ENCODE results near the gene PDLIM5.

The PDLIM5 gene

GRCh38 chr4:94459462-94460161, 7.9 kb downstream of the PDLIM5 start:
- Histone ChIP-seq H3K4me2 (ENCODE audit: low read length) (no peak overlapping the region), H3K9me2 (replicated peaks; ENCODE audit: control insufficient read depth, low read length) (no peaks in the 10 kb centered on the region), H3K4me3 (ENCODE audit: low read length) (no peak overlapping the region), H3F3A (ENCODE audit: control insufficient read depth, insufficient read depth) (no peaks in the 10 kb centered on the region), H3K4me1 (ENCODE audit: control insufficient read depth, low read length) (peaks cover 4% of the 10 kb centered on the region; the same call in 1 of the 2 replicates), H3K27ac (ENCODE audit: low read depth, low read length) (no peak overlapping the region), H3K79me2 (ENCODE audit: control insufficient read depth, low read length) (no peaks in the 10 kb centered on the region), H3K27me3 (ENCODE audit: control insufficient read depth, low read length) (no peaks in the 10 kb centered on the region), H3K36me3 (ENCODE audit: control insufficient read depth, low read length) (0 out of 2 replicates have a peak, but pooled peaks cover 3% of the 10 kb centered on the region), H3K9me3 (ENCODE audit: control insufficient read depth, insufficient read depth, low read length) (no peaks in the 10 kb centered on the region), H4K20me1 (ENCODE audit: control insufficient read depth, insufficient read depth, low read depth, low read length) (no peaks in the 10 kb centered on the region)
- no peak for TF ChIP-seq EZH2phosphoT487 (IDR thresholded peaks at IDR 0.05; ENCODE audit: borderline replicate concordance, low read length)

DNA sequence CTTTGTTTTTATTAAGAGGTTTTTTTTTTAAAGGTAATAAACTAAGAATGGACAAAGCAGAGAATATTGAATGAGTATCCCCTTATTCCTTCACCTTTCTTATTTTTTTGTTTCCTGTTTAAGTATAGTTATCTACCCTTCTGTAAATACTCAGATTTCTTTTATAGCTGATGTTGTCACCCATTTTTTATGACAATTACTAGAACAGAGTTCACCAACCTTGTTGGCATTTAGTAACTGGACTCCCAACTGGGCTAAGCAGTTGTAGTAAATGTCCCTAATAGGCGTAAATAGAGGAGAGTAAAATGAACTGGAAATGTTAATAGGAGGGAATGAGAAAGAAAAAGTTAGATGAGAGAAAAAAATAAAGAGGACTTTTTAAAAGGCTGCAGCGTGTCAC, 9.8 kb downstream of the PDLIM5 start:
- Histone ChIP-seq H3K27me3 (ENCODE audit: control insufficient read depth, low read length) (no peaks in the 10 kb centered on the region), H3K27ac (ENCODE audit: low read depth, low read length) (no peak overlapping the region), H3K9me3 (ENCODE audit: control insufficient read depth, insufficient read depth, low read length) (no peaks in the 10 kb centered on the region), H3F3A (ENCODE audit: control insufficient read depth, insufficient read depth) (no peaks in the 10 kb centered on the region), H3K4me3 (ENCODE audit: low read length) (no peak overlapping the region), H3K4me1 (ENCODE audit: control insufficient read depth, low read length) (peaks cover 4% of the 10 kb centered on the region; the same call in 1 of the 2 replicates), H3K9me2 (replicated peaks; ENCODE audit: control insufficient read depth, low read length) (no peaks in the 10 kb centered on the region), H4K20me1 (ENCODE audit: control insufficient read depth, insufficient read depth, low read depth, low read length) (no peaks in the 10 kb centered on the region), H3K36me3 (ENCODE audit: control insufficient read depth, low read length) (no peaks in the 10 kb centered on the region), H3K79me2 (ENCODE audit: control insufficient read depth, low read length) (no peaks in the 10 kb centered on the region), H3K4me2 (ENCODE audit: low read length) (no peak overlapping the region)
- TF ChIP-seq CTCF (IDR thresholded peaks at IDR 0.05; ENCODE audit: low read depth, low read length, poor library complexity, severe bottlenecking) (no peak), EZH2phosphoT487 (IDR thresholded peaks at IDR 0.05; ENCODE audit: borderline replicate concordance, low read length) (no peak)

DNA sequence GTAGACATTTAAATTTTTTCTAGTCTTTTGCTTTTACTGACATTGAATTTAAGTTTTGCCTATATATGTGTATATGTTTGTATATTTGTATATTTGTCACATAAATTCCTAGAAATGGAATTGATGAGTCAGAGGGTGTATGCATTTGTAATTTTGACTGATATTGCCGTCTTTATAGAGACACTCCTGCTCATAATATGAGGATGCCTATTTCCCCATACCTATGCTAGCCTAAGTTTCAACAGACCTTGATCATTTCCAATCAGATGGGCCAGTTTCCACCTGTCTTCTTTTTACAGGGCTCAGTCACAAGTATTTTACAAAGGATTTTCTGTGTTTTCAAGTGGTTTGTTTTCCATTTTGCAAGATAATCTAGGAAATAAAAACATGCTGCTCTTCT, 10.8 kb downstream of the PDLIM5 start:
- Histone ChIP-seq H3K4me1 (ENCODE audit: control insufficient read depth, low read length) (peaks cover 3% of the 10 kb centered on the region; the same call in 1 of the 2 replicates), H3K9me2 (replicated peaks; ENCODE audit: control insufficient read depth, low read length) (no peaks in the 10 kb centered on the region), H3K4me2 (ENCODE audit: low read length) (no peak overlapping the region), H4K20me1 (ENCODE audit: control insufficient read depth, insufficient read depth, low read depth, low read length) (no peaks in the 10 kb centered on the region), H3K4me3 (ENCODE audit: low read length) (no peak overlapping the region), H3K36me3 (ENCODE audit: control insufficient read depth, low read length) (no peaks in the 10 kb centered on the region), H3K9me3 (ENCODE audit: control insufficient read depth, insufficient read depth, low read length) (no peaks in the 10 kb centered on the region), H3F3A (ENCODE audit: control insufficient read depth, insufficient read depth) (no peaks in the 10 kb centered on the region), H3K27me3 (ENCODE audit: control insufficient read depth, low read length) (no peaks in the 10 kb centered on the region), H3K79me2 (ENCODE audit: control insufficient read depth, low read length) (no peaks in the 10 kb centered on the region), H3K27ac (ENCODE audit: low read depth, low read length) (no peak overlapping the region)
- no peak for TF ChIP-seq CTCF (IDR thresholded peaks at IDR 0.05; ENCODE audit: low read depth, low read length, poor library complexity, severe bottlenecking)
- no peak for TF ChIP-seq EZH2phosphoT487 (IDR thresholded peaks at IDR 0.05; ENCODE audit: borderline replicate concordance, low read length)

DNA sequence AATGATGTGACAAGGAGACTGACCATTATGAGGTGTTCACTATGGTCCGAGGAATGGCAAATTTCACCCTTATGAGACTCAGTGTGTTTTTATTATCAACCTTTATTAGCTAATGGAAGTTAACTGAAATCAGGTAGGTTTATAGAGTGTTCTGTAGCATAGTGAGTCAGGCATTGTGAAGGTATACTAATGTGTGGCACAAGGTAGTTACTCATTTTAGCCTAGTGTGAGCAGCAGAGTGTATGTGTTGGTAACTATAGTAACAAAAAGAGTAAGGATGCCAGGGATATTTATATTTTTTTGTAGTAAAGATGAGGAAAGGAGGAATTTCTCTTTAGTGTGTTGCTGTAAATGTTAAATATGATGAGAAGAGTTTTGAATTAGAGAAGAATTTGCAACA, 12.0 kb downstream of the PDLIM5 start:
- Histone ChIP-seq H3K9me2 (replicated peaks; ENCODE audit: control insufficient read depth, low read length) (no peaks in the 10 kb centered on the region), H3K9me3 (ENCODE audit: control insufficient read depth, insufficient read depth, low read length) (no peaks in the 10 kb centered on the region), H4K20me1 (ENCODE audit: control insufficient read depth, insufficient read depth, low read depth, low read length) (no peaks in the 10 kb centered on the region), H3K27me3 (ENCODE audit: control insufficient read depth, low read length) (no peaks in the 10 kb centered on the region), H3F3A (ENCODE audit: control insufficient read depth, insufficient read depth) (no peaks in the 10 kb centered on the region), H3K4me3 (ENCODE audit: low read length) (no peak overlapping the region), H3K27ac (ENCODE audit: low read depth, low read length) (no peak overlapping the region), H3K36me3 (ENCODE audit: control insufficient read depth, low read length) (no peaks in the 10 kb centered on the region), H3K79me2 (ENCODE audit: control insufficient read depth, low read length) (no peaks in the 10 kb centered on the region), H3K4me1 (ENCODE audit: control insufficient read depth, low read length) (no peaks in the 10 kb centered on the region), H3K4me2 (ENCODE audit: low read length) (no peak overlapping the region)
- no peak for TF ChIP-seq CTCF (IDR thresholded peaks at IDR 0.05; ENCODE audit: low read depth, low read length, poor library complexity, severe bottlenecking)
- TF ChIP-seq EZH2phosphoT487 (IDR thresholded peaks at IDR 0.05; ENCODE audit: borderline replicate concordance, low read length), result no peak
